Esophagus squamous epithelium (tissue), 5 donors: ENCODE results near the gene SUPT3H. TPM values are rescaled to one million over a fixed set of nuclear protein-coding genes. Genes with fewer than 3 reads are reported as not detected.

Source experiments
- DNase-seq: peaks from one replicate; lab custom pipeline; 2025; lab: John Stamatoyannopoulos, UW
- H3K27ac ChIP-seq, 4 donors: fragments of 200-600 bp; sonication (generic); one replicate each; pipeline ENCODE4 v1.5.1; 2016 to 2019; ENCODE audit warnings: mild to moderate bottlenecking in 1 of 4
- H3K27me3 ChIP-seq, 4 donors: fragments of 200-600 bp; sonication (generic); 1 replicate in 3 of 4; 2 replicates in 1 of 4; pipeline versions ENCODE4 v1.5.1 to v1.6.0; 2017 to 2021; ENCODE audit warnings: antibody characterized with exemption in 1 of 4
- H3K36me3 ChIP-seq, 3 donors: fragments of 200-600 bp; sonication (generic); one replicate each; pipeline ENCODE4 v1.5.1; 2016 to 2019
- H3K4me1 ChIP-seq, 3 donors: fragments of 200-600 bp; sonication (generic); one replicate each; pipeline ENCODE4 v1.5.1; 2017 to 2019
- H3K4me3 ChIP-seq, 4 donors: fragments of 200-600 bp; sonication (generic); 1 replicate in 3 of 4; 2 replicates in 1 of 4; pipeline ENCODE4 v1.5.1; 2016 to 2019; ENCODE audit warnings: mild to moderate bottlenecking in 2 of 4, moderate library complexity in 1 of 4
- H3K9me3 ChIP-seq, 3 donors: fragments of 200-600 bp; sonication (generic); one replicate each; pipeline ENCODE4 v1.5.1; 2016 to 2019
- CTCF ChIP-seq, 6 experiments: fragments of 450-650 bp in 4 of 6; fragments of 200-600 bp in 2 of 6; sonication (generic) in 2 of 6; IDR thresholded peaks; one replicate each; pipeline ENCODE4 v1.5.1; 2016 to 2019; ENCODE audit warnings: antibody characterized with exemption in 6 of 6, mild to moderate bottlenecking in 4 of 6, moderate library complexity in 4 of 6
- POLR2A ChIP-seq, 4 donors: fragments of 450-650 bp; IDR thresholded peaks; one replicate each; pipeline ENCODE4 v1.6.1; 2017; ENCODE audit warnings: antibody characterized with exemption in 4 of 4, mild to moderate bottlenecking in 4 of 4, moderate library complexity in 3 of 4
- WGBS, 2 donors: methylation state at CpG; one replicate each; pipeline ENCODE4 v1.1.5; 2018; 5-methylcytosine and 5-hydroxymethylcytosine counted together
- intact Hi-C: fragments of 100-400 bp; cut with DNase I; formaldehyde crosslinking; loops from one replicate; pipeline ENCODE4 v1.15.0; 2022
- total RNA-seq, 4 donors: library from RNA; depleted of rRNA; stranded (reverse); fragments of >200 nt; gene quantifications; one replicate each; pipeline ENCODE4 v1.1.0, GENCODE V29; 2016
- donor health status: DM: yes; HTN: yes; CAD: no.

Gene SUPT3H
- total RNA-seq, 4 donors from 2014 or later: 3.6 to 10.9 (median 5.3) TPM

- TF ChIP-seq CTCF (IDR thresholded peaks at IDR 0.05): no peak
- Histone ChIP-seq H3K4me3 (no peak overlapping the region), H3K27me3 (no peaks in the 10 kb centered on the region), H3K4me1 (no peaks in the 10 kb centered on the region), H3K9me3 (peaks cover 0 to 3% (median 0%) of the 10 kb centered on the region in 3 donors), H3K27ac (no peak overlapping the region), H3K36me3 (no peaks in the 10 kb centered on the region)
- intact Hi-C loops: no loop called here
- DNase-seq: no peak
- 88 to 100% methylated on average over 1 of the region's 1 CpG for WGBS, 2 donors
Observed at GRCh38 chr6:44967481-44967880, 410.3 kb downstream of the SUPT3H start.

GRCh38 chr6:44966449-44967092 lies 411.2 kb downstream of the SUPT3H start:
- H3K36me3 ChIP-seq: no peaks in the 10 kb centered on the region
- 33 to 34% methylated on average over 2 of the region's 2 CpGs for WGBS, 2 donors
- no peak for DNase-seq
- TF ChIP-seq POLR2A (IDR thresholded peaks at IDR 0.05) (no peak), CTCF (IDR thresholded peaks at IDR 0.05) (no peak)
- no peak overlapping the region for H3K4me3 ChIP-seq
- no peaks in the 10 kb centered on the region for H3K9me3 ChIP-seq
- no peak overlapping the region for H3K27ac ChIP-seq
- H3K27me3 ChIP-seq: no peaks in the 10 kb centered on the region
- intact Hi-C loops: no loop called here
- no peaks in the 10 kb centered on the region for H3K4me1 ChIP-seq

- Histone ChIP-seq H3K36me3 (no peaks in the 10 kb centered on the region), H3K4me3 (no peak overlapping the region), H3K4me1 (no peaks in the 10 kb centered on the region), H3K9me3 (no peaks in the 10 kb centered on the region), H3K27me3 (no peaks in the 10 kb centered on the region), H3K27ac (no peak overlapping the region)
- intact Hi-C loops: no loop called here
- TF ChIP-seq CTCF (IDR thresholded peaks at IDR 0.05) (no peak), POLR2A (IDR thresholded peaks at IDR 0.05) (no peak)
- WGBS, 2 donors: 95 to 96% methylated on average over 4 of the region's 4 CpGs
- no peak for DNase-seq
Observed at GRCh38 chr6:44965708-44966107, 412.0 kb downstream of the SUPT3H start.

GRCh38 chr6:44960898-44961297 lies 416.8 kb downstream of the SUPT3H start:
- WGBS, 2 donors: 68 to 70% methylated on average over 4 of the region's 4 CpGs
- H3K4me3 ChIP-seq: no peak overlapping the region
- no peak for TF ChIP-seq POLR2A (IDR thresholded peaks at IDR 0.05)
- no peaks in the 10 kb centered on the region for H3K36me3 ChIP-seq
- H3K4me1 ChIP-seq: no peaks in the 10 kb centered on the region
- intact Hi-C loops: no loop called here
- no peak for DNase-seq
- H3K27ac ChIP-seq: no peak overlapping the region
- H3K9me3 ChIP-seq: no peaks in the 10 kb centered on the region
- no peaks in the 10 kb centered on the region for H3K27me3 ChIP-seq

DNA sequence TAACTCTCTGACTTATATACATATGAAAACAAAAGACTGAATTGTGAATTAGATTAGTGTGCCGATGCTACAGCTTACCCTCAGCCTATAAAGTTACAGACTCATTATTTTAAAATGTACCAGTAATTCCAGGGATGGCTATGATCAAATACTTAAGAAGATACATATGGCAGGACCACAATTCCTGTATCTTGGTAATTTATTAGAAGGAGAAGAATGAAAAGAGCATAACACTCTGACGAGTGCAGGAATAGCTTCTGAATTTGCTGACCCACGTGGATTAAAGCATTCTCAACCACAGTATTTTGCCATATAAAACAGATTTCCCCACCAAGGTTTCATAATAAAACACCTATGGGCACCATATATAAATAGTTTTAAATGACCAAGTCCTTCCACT lies 418.1 kb downstream of the SUPT3H start:
- intact Hi-C loops: no loop called here
- Histone ChIP-seq H3K27me3 (no peaks in the 10 kb centered on the region), H3K4me3 (no peak overlapping the region), H3K4me1 (no peaks in the 10 kb centered on the region), H3K27ac (no peak overlapping the region), H3K36me3 (no peaks in the 10 kb centered on the region), H3K9me3 (no peaks in the 10 kb centered on the region)
- TF ChIP-seq CTCF (IDR thresholded peaks at IDR 0.05) (no peak), POLR2A (IDR thresholded peaks at IDR 0.05) (no peak)
- 85 to 87% methylated on average over 3 of the region's 3 CpGs for WGBS, 2 donors
- no peak for DNase-seq

GRCh38 chr6:44957156-44957555 lies 420.6 kb downstream of the SUPT3H start:
- H3K27me3 ChIP-seq: no peaks in the 10 kb centered on the region
- WGBS, 2 donors: 69 to 83% methylated on average over 4 of the region's 4 CpGs
- intact Hi-C loops: no loop called here
- H3K36me3 ChIP-seq: no peaks in the 10 kb centered on the region
- H3K9me3 ChIP-seq: no peaks in the 10 kb centered on the region
- H3K27ac ChIP-seq: no peak overlapping the region
- no peak for DNase-seq
- no peaks in the 10 kb centered on the region for H3K4me1 ChIP-seq
- H3K4me3 ChIP-seq: no peak overlapping the region
- no peak for TF ChIP-seq CTCF (IDR thresholded peaks at IDR 0.05)
- no peak for TF ChIP-seq POLR2A (IDR thresholded peaks at IDR 0.05)
